H1 (cell line): ENCODE data around the gene USP36. TPM values are rescaled to one million over a fixed set of nuclear protein-coding genes. Genes with fewer than 3 reads are reported as not detected.

ENCODE experiments used
- CTBP2 ChIP-seq: IDR thresholded peaks from 2 replicates; pipeline ENCODE4 v1.7.0; 2011; ENCODE audit warnings: borderline replicate concordance, mild to moderate bottlenecking, moderate library complexity, mixed read lengths, low read length; ENCODE audit not compliant: insufficient read depth, insufficient read length
- SAP30 ChIP-seq: fragments of 300-600 bp; sonication (generic); IDR thresholded peaks from 2 replicates; pipeline ENCODE4 v1.7.1; 2012; ENCODE audit warnings: low read length, moderate library complexity, mild to moderate bottlenecking, inconsistent platforms; ENCODE audit not compliant: insufficient read depth, insufficient replicate concordance
- polyA plus RNA-seq, 7 experiments: library from polyadenylated mRNA; depleted of rRNA in 3 of 7; stranded (reverse) in 5 of 7; unstranded in 2 of 7; fragments of >200 nt in 5 of 7; fragments of 200-250 nt in 2 of 7; gene quantifications; 1 replicate in 5 of 7; 2 replicates in 1 of 7; 4 replicates in 1 of 7; pipeline versions ENCODE4 v1.2.1 to v1.2.3, GENCODE V29; 2011 to 2013; ENCODE audit warnings: missing spikeins in 2 of 7, mixed read lengths in 2 of 7
- total RNA-seq: library from RNA; stranded (reverse); fragmentation: NEBNext Ultra II Directional; extraction: Animal tissue kit (Norgen Biotek cat#: 25700); gene quantifications from 2 replicates; pipeline ENCODE4 v1.2.1, GENCODE V29; 2021

The USP36 gene
- total and polyA plus RNA-seq, 2 of the 8 experiments (the other 6 are each of a cell fraction or from before 2014, with no cell fraction given) = 40.7 to 67.7 TPM

GRCh38 chr17:78797691-78798585, 42.7 kb downstream of the USP36 start (continued):
- no peak for TF ChIP-seq SAP30
- no peak for TF ChIP-seq CTBP2
